Inferior parietal cortex (tissue), 1 donor: ENCODE results near the gene LIMS1.
"Not testable (repeated sequence)": the region's sequence is repeated elsewhere in the genome, so short reads cannot be mapped to it uniquely, and the experiment has no call there.

Experiments
- DNase-seq: peaks from one replicate; pipeline ENCODE4 v3.0.0-alpha.2; 2016; ENCODE audit errors: extremely low spot score

The LIMS1 gene

GRCh38 chr2:108552566-108552965 lies 18.3 kb downstream of the LIMS1 start:
- no peak for DNase-seq

GRCh38 chr2:108553209-108553919 lies 19.1 kb downstream of the LIMS1 start:
- no peak for DNase-seq

GRCh38 chr2:108554528-108554927 lies 20.3 kb downstream of the LIMS1 start:
- DNase-seq, result no peak

- no peak for DNase-seq
Measured at GRCh38 chr2:108555572-108555971, 21.3 kb downstream of the LIMS1 start.

GRCh38 chr2:108556581-108556980 lies 22.3 kb downstream of the LIMS1 start:
- not testable (repeated sequence) for DNase-seq

GRCh38 chr2:108560241-108560811 lies 26.1 kb downstream of the LIMS1 start:
- DNase-seq, result no peak

- no peak for DNase-seq
Measured at GRCh38 chr2:108560895-108561530, 26.7 kb downstream of the LIMS1 start.

- DNase-seq, result no peak
Measured at GRCh38 chr2:108562274-108562673, 28.0 kb downstream of the LIMS1 start.

- DNase-seq, result no peak
Measured at GRCh38 chr2:108564510-108564909, 30.2 kb downstream of the LIMS1 start.

- no peak for DNase-seq
Measured at GRCh38 chr2:108565778-108566375, 31.6 kb downstream of the LIMS1 start.

- no peak for DNase-seq
Measured at GRCh38 chr2:108570416-108570815, 36.1 kb downstream of the LIMS1 start.

GRCh38 chr2:108571286-108571685 lies 37.0 kb downstream of the LIMS1 start:
- no peak for DNase-seq

GRCh38 chr2:108573061-108573460 lies 38.8 kb downstream of the LIMS1 start:
- DNase-seq, result no peak

- no peak for DNase-seq
Measured at GRCh38 chr2:108574332-108574731, 40.1 kb downstream of the LIMS1 start.

- DNase-seq, result no peak
Measured at GRCh38 chr2:108575132-108575966, 41.1 kb downstream of the LIMS1 start.

- DNase-seq, result no peak
Measured at GRCh38 chr2:108577099-108577498, 42.8 kb downstream of the LIMS1 start.

- DNase-seq, result no peak
Measured at GRCh38 chr2:108579623-108580022, 45.4 kb downstream of the LIMS1 start.

GRCh38 chr2:108580050-108580449 lies 45.8 kb downstream of the LIMS1 start:
- DNase-seq, result no peak

GRCh38 chr2:108583903-108584520 lies 49.7 kb downstream of the LIMS1 start:
- peak; percentile 92 for DNase-seq

GRCh38 chr2:108585436-108585835 lies 51.2 kb downstream of the LIMS1 start:
- no peak for DNase-seq

GRCh38 chr2:108586116-108586515 lies 51.8 kb downstream of the LIMS1 start:
- no peak for DNase-seq
